HepG2 (cell line): ENCODE data around the gene AK4.

Source experiments
- HIVEP1 ChIP-seq: sonication (generic); formaldehyde crosslinking; IDR thresholded peaks from 2 replicates; pipeline ENCODE4 v1.4.0; 2020; ENCODE audit warnings: mild to moderate bottlenecking, missing genetic modification reagents
- JUND ChIP-seq: sonication (generic); formaldehyde crosslinking; IDR thresholded peaks from 2 replicates; pipeline ENCODE4 v1.8.0; 2022; ENCODE audit warnings: mild to moderate bottlenecking, missing genetic modification reagents
- POLR2A ChIP-seq, 2 experiments: IDR thresholded peaks; 2 replicates each; pipeline ENCODE4 v1.6.1; 2011; ENCODE audit warnings: low read depth in 2 of 2, low read length in 2 of 2, mild to moderate bottlenecking in 1 of 2, moderate library complexity in 1 of 2; ENCODE audit not compliant: insufficient read depth in 1 of 2
- REST ChIP-seq, 2 experiments: IDR thresholded peaks; 2 replicates each; pipeline ENCODE4 v1.6.1; 2011 to 2012; ENCODE audit warnings: low read length in 2 of 2, borderline replicate concordance in 1 of 2, low read depth in 1 of 2, mild to moderate bottlenecking in 1 of 2, moderate library complexity in 1 of 2
- ZNF260 ChIP-seq: sonication (generic); formaldehyde crosslinking; IDR thresholded peaks from 2 replicates; pipeline ENCODE4 v1.4.0; 2020; ENCODE audit warnings: missing genetic modification reagents, low read depth, mild to moderate bottlenecking, borderline replicate concordance

- TF ChIP-seq ZNF260 (CRISPR knock-in tag): no peak
- no peak for TF ChIP-seq POLR2A (IDR thresholded peaks at IDR 0.05; ENCODE audit: insufficient read depth in 1 of 2, low read depth in 2 of 2, low read length in 2 of 2)
- TF ChIP-seq JUND: no peak
- TF ChIP-seq HIVEP1: no peak
- no peak for TF ChIP-seq REST (IDR thresholded peaks at IDR 0.05; ENCODE audit: borderline replicate concordance in 1 of 2, low read depth in 1 of 2, low read length in 2 of 2)
Measured at GRCh38 chr1:65165269-65165993, 17.4 kb downstream of the AK4 start.
